Measurements from ENCODE around the gene PRPF38A. TPM values are rescaled to one million over a fixed set of nuclear protein-coding genes. Genes with fewer than 3 reads are reported as not detected.

PRPF38A gene
- polyA plus RNA-seq, 3 donors = 19.7 to 30.9 (median 25.2) TPM

- H3K36me3 Mint-ChIP-seq = peaks cover 38 to 84% of the 10 kb centered on the region in 2 donors
These were observed 19.0 kb upstream of the PRPF38A start for GRCh38 chr1:52385376-52385775.

GRCh38 chr1:52386458-52386857, 17.9 kb upstream of the PRPF38A start:
- Histone ChIP-seq H3K79me2 (ENCODE audit: insufficient read depth, low read length) (peaks cover 4% of the 10 kb centered on the region), H3K4me3 (replicated peaks in 1 of 3; ENCODE audit: low read depth in 2 of 3, low read length in 3 of 3) (no peak overlapping the region), H3K4me2 (replicated peaks; ENCODE audit: extremely low read depth, low read length, poor library complexity, severe bottlenecking) (no peak overlapping the region), H3K36me3 (replicated peaks in 1 of 2; ENCODE audit: control insufficient read depth in 1 of 2, insufficient read depth in 2 of 2, low read length in 2 of 2) (peaks cover 51 to 83% of the 10 kb centered on the region in 2 donors), H4K20me1 (ENCODE audit: insufficient read depth, low read length) (no peaks in the 10 kb centered on the region), H3K9ac (ENCODE audit: insufficient read depth, low read length, poor library complexity, severe bottlenecking) (no peak overlapping the region), H3K9me3 (replicated peaks in 1 of 2; ENCODE audit: control insufficient read depth in 1 of 2, insufficient read depth in 1 of 2, low read length in 2 of 2) (no peaks in the 10 kb centered on the region), H3K27me3 (ENCODE audit: control insufficient read depth in 2 of 2, insufficient read depth in 2 of 2, low read length in 2 of 2) (no peaks in the 10 kb centered on the region), H3K4me1 (ENCODE audit: control insufficient read depth in 1 of 2, insufficient read depth in 2 of 2, low read length in 2 of 2) (no peaks in the 10 kb centered on the region), H3K27ac (ENCODE audit: low read depth in 1 of 2, low read length in 2 of 2) (no peak overlapping the region), H2AFZ (ENCODE audit: insufficient read depth, low read depth, low read length, poor library complexity, severe bottlenecking) (no peak overlapping the region)
- Mint-ChIP-seq H3K27me3 (ENCODE audit: low read depth in 3 of 3) (peaks cover 0 to 3% (median 0%) of the 10 kb centered on the region in 3 donors), H3K27ac (peak overlapping the region in 2 of 7 donors; percentile 5 to 73), H3K9me3 (no peaks in the 10 kb centered on the region), H3K36me3 (peaks cover 32 to 85% of the 10 kb centered on the region in 2 donors), H3K4me1 (no peaks in the 10 kb centered on the region), H3K4me3 (no peak overlapping the region)
- 100% methylated on average over 3 of the region's 5 CpGs for WGBS (ENCODE audit: insufficient coverage)
- intact Hi-C loops (cut with micrococcal nuclease) = no loop called here
- TF ChIP-seq CTCF (IDR thresholded peaks at IDR 0.05) = no peak
- no peak for DNase-seq

More at GRCh38 chr1:52385376-52385775, 19.0 kb upstream of the PRPF38A start:
- Histone ChIP-seq H3K36me3 (replicated peaks in 1 of 2; ENCODE audit: control insufficient read depth in 1 of 2, insufficient read depth in 2 of 2, low read length in 2 of 2) (peaks cover 56 to 93% of the 10 kb centered on the region in 2 donors), H3K27ac (ENCODE audit: low read depth in 1 of 2, low read length in 2 of 2) (no peak overlapping the region), H3K4me2 (replicated peaks; ENCODE audit: extremely low read depth, low read length, poor library complexity, severe bottlenecking) (no peak overlapping the region), H3K9me3 (replicated peaks in 1 of 2; ENCODE audit: control insufficient read depth in 1 of 2, insufficient read depth in 1 of 2, low read length in 2 of 2) (no peaks in the 10 kb centered on the region), H3K4me3 (replicated peaks in 1 of 3; ENCODE audit: low read depth in 2 of 3, low read length in 3 of 3) (no peak overlapping the region), H4K20me1 (ENCODE audit: insufficient read depth, low read length) (no peaks in the 10 kb centered on the region), H3K4me1 (ENCODE audit: control insufficient read depth in 1 of 2, insufficient read depth in 2 of 2, low read length in 2 of 2) (no peaks in the 10 kb centered on the region), H3K27me3 (ENCODE audit: control insufficient read depth in 2 of 2, insufficient read depth in 2 of 2, low read length in 2 of 2) (no peaks in the 10 kb centered on the region), H3K9ac (ENCODE audit: insufficient read depth, low read length, poor library complexity, severe bottlenecking) (no peak overlapping the region), H3K79me2 (ENCODE audit: insufficient read depth, low read length) (no peaks in the 10 kb centered on the region), H2AFZ (ENCODE audit: insufficient read depth, low read depth, low read length, poor library complexity, severe bottlenecking) (no peak overlapping the region)
- Mint-ChIP-seq H3K4me1 (no peaks in the 10 kb centered on the region), H3K4me3 (no peak overlapping the region), H3K27ac (peak overlapping the region in 1 of 7 donors; percentile 46), H3K9me3 (no peaks in the 10 kb centered on the region), H3K27me3 (ENCODE audit: low read depth in 3 of 3) (peaks cover 0 to 3% (median 0%) of the 10 kb centered on the region in 3 donors)
- no peak for DNase-seq
- intact Hi-C loops (cut with micrococcal nuclease) = no loop called here
- WGBS (ENCODE audit: insufficient coverage) = no CpG with 5 or more reads among the region's 3 CpGs
- no peak for TF ChIP-seq CTCF (IDR thresholded peaks at IDR 0.05)

Measured in CD14-positive monocyte (primary cell).